Hepatocyte (in vitro differentiated cells): ENCODE measurements around the gene PRKG1.

Source experiments
- EZH2 ChIP-seq: fragments of 200-600 bp; sonication (generic); IDR thresholded peaks from 2 replicates; pipeline ENCODE4 v1.6.1; 2016; ENCODE audit warnings: antibody characterized with exemption, mild to moderate bottlenecking, borderline replicate concordance
- EZH2phosphoT487 ChIP-seq: fragments of 200-600 bp; sonication (generic); IDR thresholded peaks from one replicate; pipeline ENCODE4 v1.6.1; 2018; ENCODE audit warnings: antibody characterized with exemption, mild to moderate bottlenecking, low read depth, moderate library complexity; ENCODE audit not compliant: unreplicated experiment, severe bottlenecking
- TF ChIP-seq, protein P1 (sequence below): fragments of 200-600 bp; sonication (generic); IDR thresholded peaks from 2 replicates; pipeline ENCODE4 v1.5.1; 2016; ENCODE audit warnings: antibody characterized with exemption, mild to moderate bottlenecking; ENCODE audit not compliant: poor library complexity

DNA sequence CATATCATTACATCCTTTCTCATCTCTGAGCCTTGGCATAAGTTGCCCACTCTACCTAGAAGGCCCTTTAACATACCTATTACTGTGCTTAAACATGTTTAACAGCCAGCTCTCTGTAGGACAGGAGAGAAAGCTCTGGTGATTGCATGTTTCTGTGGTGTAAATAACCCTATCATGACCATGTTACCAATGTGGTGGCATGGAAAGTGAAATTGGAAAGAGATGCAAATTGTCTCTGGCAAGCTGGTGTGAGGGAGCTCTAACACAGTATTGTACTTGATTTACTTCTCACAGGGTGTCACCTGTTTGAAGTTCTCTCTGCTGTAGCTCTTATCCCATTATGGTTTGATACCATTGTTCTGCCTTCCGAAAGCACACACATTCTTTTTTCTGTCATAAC is 1008.0 kb downstream of the PRKG1 start:
- TF ChIP-seq, protein P1, sequence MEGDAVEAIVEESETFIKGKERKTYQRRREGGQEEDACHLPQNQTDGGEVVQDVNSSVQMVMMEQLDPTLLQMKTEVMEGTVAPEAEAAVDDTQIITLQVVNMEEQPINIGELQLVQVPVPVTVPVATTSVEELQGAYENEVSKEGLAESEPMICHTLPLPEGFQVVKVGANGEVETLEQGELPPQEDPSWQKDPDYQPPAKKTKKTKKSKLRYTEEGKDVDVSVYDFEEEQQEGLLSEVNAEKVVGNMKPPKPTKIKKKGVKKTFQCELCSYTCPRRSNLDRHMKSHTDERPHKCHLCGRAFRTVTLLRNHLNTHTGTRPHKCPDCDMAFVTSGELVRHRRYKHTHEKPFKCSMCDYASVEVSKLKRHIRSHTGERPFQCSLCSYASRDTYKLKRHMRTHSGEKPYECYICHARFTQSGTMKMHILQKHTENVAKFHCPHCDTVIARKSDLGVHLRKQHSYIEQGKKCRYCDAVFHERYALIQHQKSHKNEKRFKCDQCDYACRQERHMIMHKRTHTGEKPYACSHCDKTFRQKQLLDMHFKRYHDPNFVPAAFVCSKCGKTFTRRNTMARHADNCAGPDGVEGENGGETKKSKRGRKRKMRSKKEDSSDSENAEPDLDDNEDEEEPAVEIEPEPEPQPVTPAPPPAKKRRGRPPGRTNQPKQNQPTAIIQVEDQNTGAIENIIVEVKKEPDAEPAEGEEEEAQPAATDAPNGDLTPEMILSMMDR, result no peak
- no peak for TF ChIP-seq EZH2phosphoT487
- TF ChIP-seq EZH2, result no peak
